ENCODE results near the gene PPIL4. TPM values are rescaled to one million over a fixed set of nuclear protein-coding genes. Genes with fewer than 3 reads are reported as not detected.

Gene PPIL4
- total RNA-seq, 2 donors from 2014 or later, result 23.4 to 27.2 TPM

GRCh38 chr6:149503872-149504271, 42.0 kb downstream of the PPIL4 start:
- no peaks in the 10 kb centered on the region for H3K27me3 ChIP-seq (replicated peaks; ENCODE audit: insufficient read depth)
- DNase-seq (ENCODE audit: low spot score), result no peak
- intact Hi-C loops (cut with DNase I), result loop anchor here (10.0 kb wide), 1 partner anchor 49 kb away; no protein-coding TSS in a partner anchor
- no peak overlapping the region for H3K27ac ChIP-seq
- no peaks in the 10 kb centered on the region for H3K4me1 ChIP-seq (replicated peaks)
- H3K9me3 ChIP-seq, result no peaks in the 10 kb centered on the region
- TF ChIP-seq POLR2A (IDR thresholded peaks at IDR 0.05), result no peak
- no peak for TF ChIP-seq POLR2AphosphoS5 (IDR thresholded peaks at IDR 0.05)
- TF ChIP-seq, protein P1, sequence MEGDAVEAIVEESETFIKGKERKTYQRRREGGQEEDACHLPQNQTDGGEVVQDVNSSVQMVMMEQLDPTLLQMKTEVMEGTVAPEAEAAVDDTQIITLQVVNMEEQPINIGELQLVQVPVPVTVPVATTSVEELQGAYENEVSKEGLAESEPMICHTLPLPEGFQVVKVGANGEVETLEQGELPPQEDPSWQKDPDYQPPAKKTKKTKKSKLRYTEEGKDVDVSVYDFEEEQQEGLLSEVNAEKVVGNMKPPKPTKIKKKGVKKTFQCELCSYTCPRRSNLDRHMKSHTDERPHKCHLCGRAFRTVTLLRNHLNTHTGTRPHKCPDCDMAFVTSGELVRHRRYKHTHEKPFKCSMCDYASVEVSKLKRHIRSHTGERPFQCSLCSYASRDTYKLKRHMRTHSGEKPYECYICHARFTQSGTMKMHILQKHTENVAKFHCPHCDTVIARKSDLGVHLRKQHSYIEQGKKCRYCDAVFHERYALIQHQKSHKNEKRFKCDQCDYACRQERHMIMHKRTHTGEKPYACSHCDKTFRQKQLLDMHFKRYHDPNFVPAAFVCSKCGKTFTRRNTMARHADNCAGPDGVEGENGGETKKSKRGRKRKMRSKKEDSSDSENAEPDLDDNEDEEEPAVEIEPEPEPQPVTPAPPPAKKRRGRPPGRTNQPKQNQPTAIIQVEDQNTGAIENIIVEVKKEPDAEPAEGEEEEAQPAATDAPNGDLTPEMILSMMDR (IDR thresholded peaks at IDR 0.05), result no peak
- WGBS, result 21% methylated on average over 2 of the region's 2 CpGs
- H3K4me3 ChIP-seq, result no peak overlapping the region
- no peaks in the 10 kb centered on the region for H3K36me3 ChIP-seq

GRCh38 chr6:149503276-149503675, 42.6 kb downstream of the PPIL4 start:
- TF ChIP-seq POLR2A (IDR thresholded peaks at IDR 0.05), result no peak
- TF ChIP-seq POLR2AphosphoS5 (IDR thresholded peaks at IDR 0.05), result no peak
- TF ChIP-seq, protein P1 (IDR thresholded peaks at IDR 0.05), result no peak

DNA sequence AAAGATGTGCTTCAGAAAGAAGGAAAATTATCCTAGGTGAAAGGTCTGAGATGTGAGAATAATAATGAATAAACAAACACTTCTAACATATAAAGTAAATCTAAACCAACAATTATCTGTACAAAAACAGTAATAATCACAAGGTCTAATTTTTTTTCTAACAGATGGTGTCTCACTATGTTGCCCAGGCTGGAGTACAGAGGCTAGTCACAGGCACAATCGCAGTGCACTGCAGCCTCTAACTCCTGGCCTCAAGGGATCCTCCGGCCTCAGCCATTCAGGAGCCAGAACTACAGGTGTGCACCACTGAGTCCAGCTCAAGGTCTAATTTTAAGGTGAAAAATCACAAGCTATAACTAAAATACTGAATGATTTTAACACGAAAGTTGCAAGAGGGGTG, 44.1 kb downstream of the PPIL4 start:
- Histone ChIP-seq H3K9me3 (no peaks in the 10 kb centered on the region), H3K4me3 (no peak overlapping the region), H3K27me3 (replicated peaks; ENCODE audit: insufficient read depth) (no peaks in the 10 kb centered on the region), H3K27ac (no peak overlapping the region), H3K36me3 (no peaks in the 10 kb centered on the region), H3K4me1 (replicated peaks) (no peaks in the 10 kb centered on the region)
- no peak for DNase-seq (ENCODE audit: low spot score)
- intact Hi-C loops (cut with DNase I), result loop anchor here (10.0 kb wide), 1 partner anchor 47 kb away; no protein-coding TSS in a partner anchor
- 99% methylated on average over 3 of the region's 3 CpGs for WGBS
- TF ChIP-seq, protein P1 (IDR thresholded peaks at IDR 0.05), result no peak
- TF ChIP-seq POLR2A (IDR thresholded peaks at IDR 0.05), result no peak
- no peak for TF ChIP-seq POLR2AphosphoS5 (IDR thresholded peaks at IDR 0.05)

More at GRCh38 chr6:149503276-149503675, 42.6 kb downstream of the PPIL4 start:
- Histone ChIP-seq H3K4me1 (replicated peaks) (no peaks in the 10 kb centered on the region), H3K4me3 (no peak overlapping the region), H3K36me3 (no peaks in the 10 kb centered on the region), H3K27ac (no peak overlapping the region), H3K27me3 (replicated peaks; ENCODE audit: insufficient read depth) (no peaks in the 10 kb centered on the region), H3K9me3 (no peaks in the 10 kb centered on the region)
- intact Hi-C loops (cut with DNase I), result loop anchor here (10.0 kb wide), 1 partner anchor 48 kb away; no protein-coding TSS in a partner anchor
- 81% methylated on average over 2 of the region's 2 CpGs for whole genome bisulfite sequencing
- no peak for DNase-seq (ENCODE audit: low spot score)

DNA sequence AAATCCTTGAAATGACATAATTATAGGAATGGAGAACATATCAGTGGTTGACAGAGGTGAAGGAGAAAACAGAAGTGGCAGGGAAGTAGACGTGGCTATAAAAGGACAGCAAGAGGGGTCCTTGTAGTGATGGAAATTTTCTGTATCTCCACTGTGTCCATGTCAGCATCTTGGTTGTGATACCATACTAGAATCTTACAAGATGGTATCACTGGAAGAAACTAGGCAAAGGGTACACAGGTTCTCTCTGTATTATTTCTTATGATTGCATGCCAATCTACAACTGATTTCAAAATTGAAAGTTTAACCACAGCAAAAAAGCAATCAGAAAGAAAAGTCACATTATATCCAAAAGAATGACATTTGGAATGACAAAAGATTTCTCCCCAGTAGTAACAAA, 44.6 kb downstream of the PPIL4 start:
- no peak for DNase-seq (ENCODE audit: low spot score)
- no peaks in the 10 kb centered on the region for H3K9me3 ChIP-seq
- 100% methylated on average over 1 of the region's 1 CpG for WGBS
- no peak overlapping the region for H3K4me3 ChIP-seq
- no peaks in the 10 kb centered on the region for H3K36me3 ChIP-seq
- H3K27me3 ChIP-seq (replicated peaks; ENCODE audit: insufficient read depth), result no peaks in the 10 kb centered on the region
- no peak overlapping the region for H3K27ac ChIP-seq
- no peak for TF ChIP-seq POLR2A (IDR thresholded peaks at IDR 0.05)
- no peaks in the 10 kb centered on the region for H3K4me1 ChIP-seq (replicated peaks)
- intact Hi-C loops (cut with DNase I), result loop anchor here (10.0 kb wide), 1 partner anchor 46 kb away; no protein-coding TSS in a partner anchor

DNA sequence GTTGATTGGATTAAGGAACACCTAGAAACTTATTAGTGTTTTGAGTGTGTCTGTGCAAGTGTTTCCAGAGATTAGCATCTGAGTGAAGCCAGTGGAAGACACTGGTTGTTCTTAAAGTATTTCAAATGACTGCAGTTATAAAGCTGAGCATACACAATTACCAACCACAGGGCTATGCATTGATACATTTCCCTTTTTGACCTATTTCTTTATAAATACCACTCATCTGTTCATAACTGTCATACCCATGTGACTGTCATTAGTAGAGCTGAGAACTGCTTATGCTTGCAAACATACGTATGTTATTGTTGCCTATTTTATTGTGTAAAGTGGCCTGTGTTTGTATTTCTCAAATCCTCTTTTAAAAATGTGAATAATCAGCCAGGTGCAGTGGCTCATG, 45.7 kb downstream of the PPIL4 start:
- Histone ChIP-seq H3K36me3 (no peaks in the 10 kb centered on the region), H3K27ac (no peak overlapping the region), H3K4me3 (no peak overlapping the region), H3K4me1 (replicated peaks) (no peaks in the 10 kb centered on the region), H3K27me3 (replicated peaks; ENCODE audit: insufficient read depth) (no peaks in the 10 kb centered on the region), H3K9me3 (no peaks in the 10 kb centered on the region)
- DNase-seq (ENCODE audit: low spot score), result no peak
- 79% methylated on average over 1 of the region's 1 CpG for WGBS
- intact Hi-C loops (cut with DNase I), result loop anchor here (10.0 kb wide), 1 partner anchor 45 kb away; no protein-coding TSS in a partner anchor
- TF ChIP-seq POLR2AphosphoS5 (IDR thresholded peaks at IDR 0.05) (no peak), POLR2A (IDR thresholded peaks at IDR 0.05) (no peak)
- TF ChIP-seq, protein P1 (IDR thresholded peaks at IDR 0.05), result no peak
